Measurements from ENCODE around the gene TSN. TPM values are rescaled to one million over a fixed set of nuclear protein-coding genes. Genes with fewer than 3 reads are reported as not detected.

Gene TSN
- total RNA-seq, 1 donor from 2014 or later = 53.2 TPM

DNA sequence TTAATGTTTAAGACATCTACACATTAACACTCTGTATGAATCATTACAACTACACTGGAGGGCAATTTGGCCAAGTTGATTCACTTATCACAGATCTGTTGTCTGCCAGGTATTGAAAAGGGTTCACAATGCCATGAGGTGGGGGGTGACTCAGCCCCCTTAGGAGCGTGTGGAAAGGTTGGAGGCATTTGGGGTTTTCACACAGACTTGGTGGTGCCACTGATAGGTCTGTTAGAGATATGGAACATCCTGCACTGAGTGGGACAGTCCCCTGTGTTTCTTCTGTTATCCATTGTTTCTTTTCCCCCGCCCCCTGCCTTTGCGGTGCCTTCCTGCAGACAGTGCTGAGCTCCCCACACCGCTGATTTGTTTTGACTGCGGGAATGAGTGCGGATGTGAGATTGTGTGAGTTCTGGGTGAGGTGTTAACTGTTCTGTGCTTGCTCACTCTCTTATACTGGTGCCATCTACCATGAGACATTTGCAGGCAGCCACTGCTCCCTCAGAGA lies 9.3 kb upstream of the TSN start:
- no peak for DNase-seq

DNA sequence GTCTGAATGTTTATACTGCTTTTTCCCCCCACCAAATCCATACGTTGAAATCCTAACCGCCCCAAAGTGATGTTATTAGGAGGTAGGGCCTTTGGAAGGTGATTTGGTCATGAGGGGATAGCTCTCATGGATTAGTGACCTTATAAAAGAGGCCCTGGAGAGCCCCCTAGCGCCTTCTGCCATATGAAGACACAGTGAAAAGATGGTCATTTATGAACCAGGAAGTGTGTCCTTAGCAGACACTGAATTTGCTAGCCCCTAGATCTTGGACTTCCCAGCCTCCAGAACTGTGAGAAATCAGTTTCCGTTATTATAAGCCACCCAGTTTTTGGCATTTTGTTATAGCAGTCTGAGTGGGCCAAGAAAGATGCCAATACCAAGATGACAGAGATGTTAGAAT lies 7.2 kb upstream of the TSN start:
- DNase-seq = peak; percentile 17

DNA sequence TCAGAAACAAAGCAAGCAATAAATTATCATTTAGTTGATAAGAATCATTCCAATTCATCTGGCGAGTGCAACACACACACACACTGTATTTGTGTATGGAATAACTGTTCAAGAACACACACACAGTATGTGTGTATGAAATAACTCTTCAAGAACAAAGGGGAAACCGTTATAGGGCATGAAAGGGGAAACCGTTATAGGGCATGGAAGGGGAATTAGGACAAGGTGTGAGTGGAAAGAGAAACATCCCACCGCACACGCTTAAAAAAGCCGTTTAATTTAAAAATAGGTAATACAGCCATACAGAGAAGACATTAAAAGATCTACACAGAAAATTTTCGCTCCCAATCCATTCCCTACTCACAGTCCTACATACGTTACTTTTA lies 607 bp upstream of the TSN start:
- no peak for DNase-seq

DNA sequence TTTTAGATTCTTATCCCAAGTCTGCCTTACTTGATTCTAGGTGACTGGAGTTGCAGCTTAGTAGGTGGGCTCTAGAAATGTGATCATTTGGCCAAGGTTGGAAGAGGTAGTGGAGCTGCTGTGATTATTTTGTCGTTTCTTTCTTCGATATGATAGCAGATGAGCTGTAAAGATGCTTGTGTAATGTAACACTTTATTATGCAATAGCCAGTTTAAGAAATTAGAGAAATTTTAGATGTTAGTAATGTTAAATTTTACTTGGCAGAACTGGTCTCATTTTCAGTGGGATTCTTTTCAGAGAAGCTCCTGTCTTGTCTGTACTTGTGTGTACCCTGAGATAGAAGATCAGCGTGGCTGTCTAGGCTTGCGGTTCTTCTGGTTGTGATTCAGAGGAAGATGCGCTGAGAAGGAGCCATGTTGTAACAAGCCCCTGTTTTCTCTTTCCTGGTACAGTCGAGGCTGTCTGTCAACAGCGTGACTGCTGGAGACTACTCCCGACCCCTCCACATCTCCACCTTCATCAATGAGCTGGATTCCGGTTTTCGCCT lies 9.3 kb downstream of the TSN start:
- DNase-seq = no peak

DNA sequence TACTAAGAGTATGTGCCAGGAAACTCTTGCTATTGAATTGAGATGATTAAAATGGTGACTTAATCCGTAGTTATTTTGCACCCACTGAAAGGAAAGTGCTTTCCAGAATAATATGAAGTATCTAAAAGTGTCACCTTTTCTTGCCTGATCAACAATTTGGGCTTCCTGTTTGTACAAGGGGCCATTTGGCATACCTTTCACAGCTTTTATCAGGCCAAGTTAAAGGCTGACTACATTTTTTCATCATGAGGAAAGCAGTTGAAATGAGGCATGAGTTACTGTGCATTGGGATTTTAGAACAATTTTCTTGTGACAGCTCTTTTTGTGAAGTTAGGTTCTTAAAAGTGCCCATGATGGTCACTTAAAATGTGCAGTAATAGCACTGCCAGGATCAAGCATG lies 11.2 kb downstream of the TSN start:
- no peak for DNase-seq

DNA sequence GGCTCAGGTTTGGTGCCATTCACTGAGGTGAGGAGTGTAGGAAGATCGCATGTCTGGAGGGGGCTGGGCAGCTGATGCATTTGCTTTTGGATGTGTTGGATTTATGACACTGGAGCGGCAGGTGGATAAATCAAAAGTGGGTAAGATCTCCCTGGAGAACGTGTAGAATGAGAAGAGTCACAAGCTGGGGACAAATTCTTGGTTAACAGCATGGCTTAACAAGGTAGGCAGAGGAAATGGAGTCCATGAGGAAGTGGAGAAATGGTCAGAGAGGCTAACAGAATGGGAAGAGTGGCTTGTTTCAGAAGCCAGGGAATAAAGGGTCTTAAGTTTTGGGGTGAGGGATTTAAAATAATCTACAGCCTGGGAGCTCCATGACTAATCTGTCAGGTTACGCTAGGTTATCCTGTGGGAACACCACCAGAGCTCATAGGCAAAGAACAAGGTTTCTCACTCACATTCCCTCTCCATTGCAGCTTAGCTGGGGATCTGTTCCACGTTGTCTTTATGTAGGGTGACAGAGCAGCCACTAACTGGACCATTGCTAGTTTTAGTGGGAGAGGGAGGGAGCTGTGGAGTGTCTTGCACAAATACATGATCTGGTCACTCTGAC lies 12.8 kb downstream of the TSN start:
- no peak for DNase-seq

DNA sequence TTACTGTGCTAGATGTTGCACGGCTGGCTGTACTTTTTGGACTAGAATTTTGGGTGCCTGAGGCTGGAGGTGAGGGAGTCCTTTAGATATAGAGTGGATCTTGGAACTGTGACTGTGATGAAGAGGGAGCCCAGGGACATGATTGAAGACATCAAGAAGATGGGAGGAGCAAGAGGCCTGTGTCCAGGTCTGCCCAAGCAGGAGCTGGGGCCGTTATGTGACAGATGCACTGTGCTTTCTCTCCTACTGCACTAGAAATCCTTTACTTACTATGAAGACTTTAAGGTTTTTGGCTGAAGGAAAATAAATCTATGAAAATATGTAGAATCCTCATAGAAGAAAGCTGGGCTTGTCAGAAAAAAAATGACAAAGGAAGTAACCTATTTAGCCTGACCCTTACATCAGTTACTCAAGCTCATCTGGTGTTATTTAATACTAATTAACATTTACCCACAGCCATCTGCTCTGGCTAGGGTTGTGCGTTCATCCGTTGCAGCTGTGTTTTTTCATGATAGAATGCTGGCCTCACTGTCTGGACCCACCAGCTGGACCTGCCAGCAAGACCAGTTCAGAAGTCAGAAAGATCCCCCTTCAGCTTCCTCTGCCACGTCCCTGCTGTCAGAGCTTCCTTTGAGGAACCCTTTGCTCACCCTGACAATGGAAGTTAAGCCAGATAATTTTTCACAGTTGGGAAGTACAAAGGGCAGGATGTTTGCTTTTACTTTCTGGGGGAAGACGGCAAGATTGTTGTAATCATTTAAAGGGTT lies 16.7 kb downstream of the TSN start:
- DNase-seq = peak; percentile 76

DNA sequence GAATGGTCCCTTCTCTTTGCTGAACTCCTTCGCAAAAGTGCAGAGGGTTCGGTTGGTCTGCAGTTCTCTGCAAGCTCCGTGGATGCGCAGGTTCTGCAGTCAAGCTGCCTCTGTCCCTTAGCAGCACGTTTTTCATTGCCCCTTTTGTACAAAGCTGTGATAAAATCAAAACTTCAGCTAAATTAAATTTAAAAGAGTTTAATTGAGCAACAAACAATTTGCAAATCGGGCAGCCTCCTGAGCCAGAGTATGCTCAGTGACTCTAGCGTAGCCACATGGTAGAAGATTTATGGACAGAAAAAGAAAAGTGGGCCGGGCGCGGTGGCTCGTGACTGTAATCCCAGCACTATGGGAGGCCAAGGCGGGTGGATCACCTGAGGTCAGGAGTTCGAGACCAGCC lies 18.8 kb downstream of the TSN start:
- DNase-seq = no peak

DNA sequence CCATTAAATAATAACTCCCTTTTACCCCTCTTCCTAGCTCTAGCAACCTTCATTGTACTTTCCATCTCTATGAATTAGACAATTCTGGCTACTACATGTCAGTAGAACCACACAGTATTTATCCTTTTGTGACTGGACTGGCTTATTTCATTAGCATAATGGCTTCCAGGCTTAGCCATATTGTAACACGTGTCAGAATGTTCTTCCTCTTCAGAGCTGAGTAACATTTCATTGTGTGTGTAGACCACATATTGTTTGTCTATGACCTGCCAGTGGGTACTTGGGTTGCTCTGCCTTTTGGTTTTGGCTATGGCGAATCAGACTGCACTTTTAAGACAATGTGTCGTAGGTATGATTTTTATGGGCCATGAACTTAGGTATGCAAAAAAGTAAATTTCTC lies 20.9 kb downstream of the TSN start:
- no peak for DNase-seq

DNA sequence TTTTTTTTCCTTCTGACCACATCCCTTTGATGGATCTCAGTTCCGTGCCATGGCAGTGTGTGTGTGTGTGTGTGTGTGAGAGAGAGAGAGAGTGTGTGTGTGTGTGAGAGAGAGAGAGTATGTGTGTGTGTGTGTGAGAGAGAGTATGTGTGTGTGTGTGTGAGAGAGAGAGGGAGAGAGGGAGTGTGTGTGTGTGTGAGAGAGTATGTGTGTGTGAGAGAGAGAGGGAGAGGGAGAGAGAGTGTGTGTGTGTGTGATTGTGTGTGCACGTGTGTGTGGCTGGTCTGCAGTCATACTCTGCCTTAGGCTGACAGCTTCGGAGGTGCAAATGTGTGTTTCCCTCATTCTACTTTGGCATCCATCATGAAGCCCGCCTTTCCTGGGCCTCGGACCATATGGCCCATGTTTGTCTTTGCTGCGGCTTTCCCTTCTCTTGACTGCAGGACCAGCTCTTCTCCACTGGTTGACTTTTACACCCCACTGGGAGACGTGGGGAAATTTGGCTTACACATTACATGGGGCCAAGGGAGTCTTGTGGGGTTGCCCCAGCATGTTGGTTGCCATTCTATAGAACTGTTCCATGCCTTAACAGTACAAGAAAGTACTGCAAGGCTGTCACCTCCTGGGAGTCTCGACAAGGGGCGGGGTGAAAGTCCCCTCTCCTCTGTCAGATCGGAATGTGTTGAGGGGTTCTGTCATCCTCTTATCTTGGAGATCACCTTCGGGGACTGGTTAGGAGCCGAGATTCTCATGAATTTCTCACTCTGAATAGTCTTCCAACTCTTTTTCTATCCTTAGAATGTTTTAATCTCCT lies 21.6 kb downstream of the TSN start:
- DNase-seq = peak; percentile 16

DNA sequence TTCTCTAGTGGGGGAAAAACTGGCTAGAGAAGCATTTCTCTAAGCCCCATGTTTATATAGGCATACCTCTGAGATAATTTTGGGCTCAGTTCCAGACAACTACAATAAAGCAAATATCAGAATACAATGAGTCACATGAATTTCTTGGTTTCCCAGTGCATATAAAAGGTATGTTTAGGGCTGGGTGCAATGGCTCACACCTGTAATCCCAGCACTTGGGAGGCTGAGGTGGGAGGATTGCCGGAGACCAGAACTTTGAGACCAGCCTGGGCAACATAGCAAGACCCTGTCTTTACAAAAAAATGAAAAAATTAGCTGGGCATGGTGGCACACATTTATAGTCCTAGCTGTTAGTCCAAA lies 22.2 kb downstream of the TSN start:
- DNase-seq = peak; percentile 68

DNA sequence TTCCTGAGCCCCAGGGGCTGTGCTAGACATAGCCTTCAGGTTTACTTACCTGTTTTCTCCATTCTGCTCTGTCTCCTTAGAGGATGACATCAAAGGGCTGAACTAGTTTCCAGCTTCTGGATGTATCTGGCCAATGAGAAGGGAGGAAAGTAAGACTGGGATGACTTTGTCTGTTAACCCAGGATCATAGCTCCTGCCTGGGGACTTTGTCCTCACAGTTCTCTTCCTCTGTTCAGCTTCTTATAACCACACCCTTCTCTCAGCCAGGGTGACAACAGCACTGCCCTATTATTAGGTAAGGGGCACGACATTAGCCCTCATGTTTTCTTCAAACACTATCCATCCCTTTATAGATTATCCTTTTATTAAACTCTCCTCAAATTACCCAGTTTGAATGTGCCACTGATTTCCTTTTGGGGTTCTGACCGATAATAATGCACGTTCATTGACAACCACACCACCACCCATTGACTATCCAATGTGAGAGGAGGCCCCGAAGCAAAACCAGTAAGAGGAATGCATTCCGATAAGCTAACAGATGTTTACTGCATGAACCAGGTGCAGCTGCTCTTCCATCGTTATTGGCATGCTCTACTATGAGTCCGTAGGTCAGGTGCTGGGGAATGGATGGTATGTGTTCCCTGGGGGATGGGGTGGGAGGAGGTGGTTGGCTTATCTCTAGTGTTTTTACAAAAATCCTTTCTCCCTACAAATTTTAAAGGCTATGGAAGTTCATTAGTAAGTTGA lies 23.5 kb downstream of the TSN start:
- DNase-seq = no peak

DNA sequence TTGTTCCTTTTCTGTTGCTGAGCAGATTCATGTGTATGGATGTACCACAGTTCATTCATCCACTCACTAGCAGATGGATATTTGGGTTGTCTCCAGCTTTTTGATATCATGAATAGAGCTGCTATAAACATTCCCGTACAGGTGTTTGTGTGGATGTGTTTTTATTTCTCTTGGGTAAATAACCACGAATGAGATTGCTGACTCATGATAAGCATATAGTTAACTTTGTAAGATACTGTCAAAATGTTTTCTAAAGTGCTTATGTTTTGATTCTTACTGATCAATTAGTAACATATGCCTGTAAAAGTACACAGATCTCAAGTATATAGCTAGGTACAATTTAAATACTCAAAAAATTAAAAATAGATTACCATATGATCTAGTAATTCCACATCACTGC lies 27.7 kb downstream of the TSN start:
- DNase-seq = no peak

DNA sequence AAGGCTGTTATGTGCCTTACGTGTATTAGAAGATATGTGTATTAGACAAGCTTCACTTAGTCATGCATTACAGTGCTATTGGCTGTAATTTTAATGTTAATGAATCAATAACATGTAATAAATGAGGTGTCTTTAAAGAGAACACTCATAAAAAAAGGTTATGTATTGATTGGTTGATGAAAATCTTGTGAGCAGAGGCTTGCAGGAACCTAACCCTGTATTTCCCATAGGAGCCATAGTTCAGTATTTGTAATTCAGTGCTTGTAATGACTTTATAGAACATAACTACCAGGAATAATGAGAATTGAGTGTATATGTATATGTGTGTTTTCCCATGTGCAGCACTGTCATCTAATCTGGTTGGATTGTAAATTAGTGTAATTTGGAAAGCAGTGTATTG lies 33.2 kb downstream of the TSN start:
- DNase-seq = no peak

DNA sequence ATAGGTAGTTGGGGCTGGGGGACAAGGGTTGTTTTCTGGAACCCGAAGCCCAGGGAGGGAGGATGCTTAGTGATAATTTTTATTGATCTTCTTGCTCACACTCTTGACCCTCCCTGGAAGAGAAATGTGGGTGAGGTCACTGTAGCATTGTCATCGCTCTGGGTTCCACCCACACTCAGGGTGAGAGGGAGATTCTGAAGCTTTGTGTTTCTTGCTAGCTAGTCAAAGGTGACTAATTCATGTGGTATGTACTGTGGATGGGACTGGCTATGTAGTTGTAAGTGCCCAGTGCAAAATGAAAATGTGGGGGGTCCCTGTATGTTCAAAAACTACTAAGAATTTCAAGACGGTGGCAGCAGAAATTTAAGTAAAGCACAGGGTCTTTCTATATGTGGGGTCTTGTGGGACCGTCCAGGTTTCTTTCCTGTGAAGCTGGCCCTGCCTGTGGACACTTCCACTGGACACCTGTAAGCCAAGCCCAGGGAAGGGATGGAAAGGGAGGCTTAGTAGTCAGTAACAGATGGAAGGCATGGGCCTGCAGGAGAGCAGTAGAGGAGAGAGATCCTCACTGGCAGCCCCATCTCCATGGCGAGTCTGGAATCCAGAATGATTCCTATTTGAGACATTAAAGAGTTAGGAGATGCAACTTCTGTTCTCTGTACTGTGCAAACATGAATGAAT lies 35.0 kb downstream of the TSN start:
- no peak for DNase-seq

DNA sequence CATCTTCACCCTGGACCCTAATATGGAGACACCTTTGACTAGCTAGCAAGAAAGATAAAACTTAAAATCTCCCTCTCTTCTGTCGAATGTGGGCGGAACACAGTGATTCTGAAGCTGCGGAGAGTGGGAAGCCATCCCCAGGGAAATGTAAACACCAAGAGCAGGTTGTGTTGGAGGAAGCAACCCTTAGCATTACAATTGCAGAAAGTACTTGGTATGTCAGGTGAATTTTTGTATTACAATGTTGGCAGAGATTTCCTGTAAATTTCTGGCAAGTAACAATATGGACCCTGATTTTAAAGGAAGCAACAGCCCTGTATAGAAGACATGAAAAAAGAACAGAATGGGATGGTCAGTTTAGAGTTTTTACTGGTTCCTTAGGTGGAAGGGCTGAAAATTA lies 35.8 kb downstream of the TSN start:
- DNase-seq = no peak

DNA sequence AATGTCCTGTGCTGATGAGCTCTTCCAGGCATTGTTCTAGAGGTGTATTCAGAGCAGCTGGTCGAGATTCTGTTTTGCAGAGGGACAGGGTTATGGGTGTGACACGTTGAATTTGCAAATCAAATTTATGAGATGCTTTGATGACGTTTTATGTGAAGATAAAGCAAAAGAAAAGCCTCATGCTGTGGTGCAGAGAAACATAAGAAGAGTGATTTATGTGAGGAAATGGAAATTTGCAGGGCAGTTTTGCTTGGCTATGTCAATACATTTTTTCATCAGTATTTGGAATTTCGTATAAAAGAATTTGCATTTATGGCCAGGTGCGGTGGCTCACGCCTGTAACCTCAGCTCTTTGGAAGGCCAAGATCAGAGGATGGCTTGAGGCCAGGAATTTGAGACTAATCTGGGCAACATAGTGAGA lies 36.4 kb downstream of the TSN start:
- DNase-seq = no peak

DNA sequence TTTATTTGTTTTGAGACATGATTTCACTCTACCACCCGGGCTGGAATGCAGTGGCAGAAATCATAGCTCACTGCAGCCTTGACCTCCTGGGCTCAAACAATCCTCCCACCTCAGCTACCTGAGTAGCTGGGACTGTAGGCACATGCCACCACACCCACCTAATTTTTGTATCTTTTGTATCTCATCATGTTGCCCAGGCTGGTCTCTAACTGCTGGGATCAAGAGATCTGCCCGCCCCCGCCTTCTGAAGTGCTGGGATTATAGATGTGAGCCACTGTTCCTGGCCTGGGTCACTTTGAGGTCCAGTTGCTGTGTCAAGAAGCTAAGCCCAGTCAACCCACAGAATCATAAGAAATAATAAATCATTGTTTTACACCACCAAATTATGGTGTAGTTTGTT lies 38.4 kb downstream of the TSN start:
- DNase-seq = no peak

DNA sequence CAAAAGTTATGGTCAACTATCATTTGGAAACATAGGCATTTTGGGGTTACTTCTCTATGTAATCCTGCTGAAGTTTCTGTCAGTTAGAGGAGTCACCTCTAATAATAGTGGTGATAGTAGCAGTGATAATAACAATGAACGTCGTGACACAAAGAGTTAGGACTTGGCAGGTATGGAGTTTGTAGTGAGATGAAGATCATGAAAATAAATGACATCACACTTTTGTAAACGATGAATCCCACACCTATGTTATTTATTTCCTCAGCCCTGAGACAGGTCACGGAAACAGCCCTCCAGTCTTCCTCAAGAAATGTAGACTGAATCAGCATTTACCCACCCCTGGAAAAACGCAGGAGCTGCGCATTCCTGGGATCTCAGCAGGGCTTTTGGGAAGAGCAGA lies 38.8 kb downstream of the TSN start:
- DNase-seq = no peak

DNA sequence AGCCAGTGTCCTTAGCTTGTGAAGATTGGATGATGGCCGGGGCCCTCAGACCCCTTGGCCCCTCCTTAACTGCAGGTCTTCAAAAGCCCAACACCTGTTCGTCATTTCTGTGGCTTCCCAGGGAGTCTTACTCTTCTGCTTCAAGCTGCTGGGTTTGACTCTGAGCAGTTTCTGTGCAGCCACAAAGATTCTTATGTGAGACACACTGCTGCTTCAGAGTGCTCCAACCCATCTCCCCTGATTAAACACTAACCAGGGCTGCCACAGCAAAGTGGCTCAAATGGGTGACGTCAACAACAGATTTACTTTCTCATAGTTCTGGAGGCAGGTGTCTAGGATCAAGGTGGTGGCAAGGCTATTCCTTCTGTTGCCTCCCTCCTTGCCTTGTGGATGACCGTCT lies 40.8 kb downstream of the TSN start:
- DNase-seq = no peak

DNA sequence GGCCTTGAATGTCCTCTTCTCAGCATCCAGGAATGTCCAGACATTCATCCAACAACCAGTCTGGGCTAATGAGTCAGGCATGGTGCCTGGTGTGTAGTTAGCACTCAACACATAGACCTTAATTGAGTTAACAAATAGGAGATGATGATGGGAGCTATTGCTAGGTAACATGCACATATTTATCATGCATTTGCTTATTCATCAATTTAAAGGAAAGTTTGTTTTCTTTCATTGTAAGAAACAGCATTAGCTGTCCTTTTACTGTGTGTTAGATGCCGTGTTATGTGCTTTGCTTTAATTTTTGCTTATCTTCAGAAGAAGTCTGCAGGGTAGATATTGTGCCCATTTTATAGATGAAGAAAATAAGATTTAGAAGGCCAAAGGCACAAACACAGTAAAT lies 43.2 kb downstream of the TSN start:
- no peak for DNase-seq

DNA sequence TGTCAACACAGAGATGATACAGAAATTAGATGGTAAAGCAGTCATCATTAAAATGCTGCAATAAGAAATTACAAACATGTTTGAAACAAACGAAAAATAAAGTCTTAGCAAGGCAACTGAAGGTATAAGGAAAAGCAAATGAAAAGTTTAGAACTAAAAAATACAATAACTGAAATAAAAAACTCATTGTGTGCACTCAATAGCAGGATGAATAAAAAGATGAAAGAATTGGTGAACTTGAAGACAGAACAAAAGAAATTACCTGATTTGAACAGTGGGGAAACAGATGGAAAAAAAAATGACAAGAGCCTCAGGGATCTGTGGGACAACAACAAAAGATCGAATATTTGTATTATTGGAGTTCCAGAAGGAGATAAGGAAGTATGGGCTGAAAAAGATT lies 46.5 kb downstream of the TSN start:
- DNase-seq = no peak

Data from tongue (tissue), 2 donors.